ENCODE data around the gene AMH.

Gene AMH

DNA sequence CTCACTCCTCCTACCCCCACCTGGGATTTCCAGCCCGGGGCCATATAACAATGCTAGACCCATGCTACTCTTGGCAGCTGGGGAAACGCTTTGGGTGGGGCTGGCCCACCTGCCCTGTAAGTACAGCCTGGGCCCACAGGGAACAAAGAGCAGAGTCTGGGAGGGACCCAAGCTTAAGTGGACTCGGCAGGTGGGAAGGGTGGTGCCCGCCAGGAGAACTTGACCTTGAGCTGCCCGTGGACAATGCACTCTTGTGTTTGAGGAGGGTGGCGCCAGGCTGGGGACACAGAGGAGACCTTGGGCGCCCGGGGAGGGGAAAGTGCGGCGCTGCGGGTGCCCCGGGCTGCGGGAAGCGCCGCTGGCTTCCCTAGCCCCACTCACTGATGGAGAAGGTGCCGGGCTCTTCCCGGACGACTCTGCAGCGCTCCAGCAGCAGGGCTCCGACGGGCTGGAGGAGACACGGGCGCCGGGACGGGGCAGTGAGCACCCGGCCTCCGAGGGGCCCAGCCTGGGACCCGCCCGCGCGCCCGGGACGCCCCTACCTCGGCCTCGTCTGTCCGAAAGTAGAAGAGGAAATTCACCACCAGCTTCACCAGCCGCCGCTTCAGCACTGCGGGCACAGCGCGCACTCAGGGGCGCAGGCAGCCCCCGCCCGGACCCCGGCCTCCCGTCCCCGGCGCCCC is 13.6 kb upstream of the AMH start:
- peak; percentile 49 for DNase-seq (ENCODE audit: low spot score)

- DNase-seq (ENCODE audit: low spot score): no peak
Measured at GRCh38 chr19:2236064-2236313, 13.1 kb upstream of the AMH start.

GRCh38 chr19:2236314-2237050 is 12.6 kb upstream of the AMH start, which contains the start of the genes PLEKHJ1 and SF3A2:
TSS of gene PLEKHJ1 (minus strand) at chr19:2236329. CDS start at chr19:2236248, 81 bp downstream.
TSS of gene SF3A2 (plus strand) at chr19:2236824. CDS start at chr19:2243419, 6,595 bp downstream.
- peak; percentile 98 for DNase-seq (ENCODE audit: low spot score)

GRCh38 chr19:2237051-2237868 is 11.9 kb upstream of the AMH start:
- DNase-seq (ENCODE audit: low spot score): no peak

GRCh38 chr19:2237869-2238153 is 11.3 kb upstream of the AMH start:
- DNase-seq (ENCODE audit: low spot score): no peak

DNA sequence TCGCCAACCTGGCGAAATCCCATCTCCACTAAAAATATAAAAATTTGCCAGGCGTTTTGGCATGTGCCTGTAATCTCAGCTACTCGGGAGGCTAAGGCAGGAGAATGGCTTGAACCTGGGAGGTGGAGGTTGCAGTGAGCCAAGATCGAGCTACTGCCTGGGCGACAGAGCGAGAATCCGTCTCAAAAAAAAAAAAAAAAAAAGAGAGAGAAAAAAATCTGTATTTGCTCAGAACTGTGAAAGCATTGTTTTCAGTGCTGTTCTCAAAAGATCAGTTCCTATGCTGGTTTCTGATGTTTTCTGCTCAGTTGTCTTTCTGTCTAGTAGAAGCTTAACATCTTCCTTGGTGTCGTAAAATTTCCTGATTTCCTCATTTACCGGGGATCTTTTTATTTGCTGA is 9.9 kb upstream of the AMH start:
- peak; percentile 30 for DNase-seq (ENCODE audit: low spot score)

- peak; percentile 16 for DNase-seq (ENCODE audit: low spot score)
Measured at GRCh38 chr19:2239771-2240770, 9.1 kb upstream of the AMH start.

- no peak for DNase-seq (ENCODE audit: low spot score)
Measured at GRCh38 chr19:2240881-2241760, 8.0 kb upstream of the AMH start.

- no peak for DNase-seq (ENCODE audit: low spot score)
Measured at GRCh38 chr19:2242092-2242537, 7.0 kb upstream of the AMH start.

GRCh38 chr19:2242816-2243215 is 6.3 kb upstream of the AMH start:
- no peak for DNase-seq (ENCODE audit: low spot score)

DNA sequence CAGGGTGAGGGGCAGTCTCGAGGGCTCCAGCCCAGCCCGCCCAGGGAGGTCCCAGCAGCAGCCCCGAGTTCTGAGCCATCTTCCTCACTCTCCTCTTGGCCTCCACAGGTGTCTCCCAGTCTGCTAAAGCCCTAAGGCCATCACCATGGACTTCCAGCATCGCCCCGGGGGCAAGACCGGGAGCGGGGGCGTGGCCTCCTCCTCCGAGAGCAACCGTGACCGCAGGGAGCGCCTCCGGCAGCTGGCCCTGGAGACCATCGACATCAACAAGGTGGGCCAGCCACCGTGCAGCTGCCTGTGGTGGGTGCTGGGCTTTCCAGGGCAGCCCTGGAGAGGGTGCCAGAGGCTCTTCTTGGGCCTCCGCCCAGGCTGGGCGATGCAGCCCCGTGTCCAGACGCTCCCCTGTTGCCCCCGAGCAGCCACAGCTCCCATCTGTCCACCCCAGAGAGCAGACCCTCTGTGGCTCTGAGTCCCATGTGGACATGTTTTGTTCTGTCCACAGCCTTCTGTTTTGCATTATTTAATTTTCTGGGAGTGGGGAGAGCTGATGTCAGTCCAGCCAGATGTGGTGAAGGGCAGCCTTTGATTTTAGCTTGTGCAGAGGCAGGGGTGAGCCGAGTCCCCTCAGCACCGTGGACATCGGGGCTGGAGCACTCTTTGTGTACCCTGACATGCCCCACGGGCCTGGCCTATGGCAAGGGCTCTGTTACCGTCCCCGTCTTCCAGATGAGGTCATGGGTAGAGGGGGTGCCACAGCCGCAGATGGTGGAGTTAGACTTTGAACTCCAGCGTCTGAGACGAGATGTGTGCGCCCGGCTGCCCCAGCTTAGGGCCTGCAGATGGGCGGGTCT is 5.6 kb upstream of the AMH start:
- DNase-seq (ENCODE audit: low spot score): no peak

- DNase-seq (ENCODE audit: low spot score): no peak
Measured at GRCh38 chr19:2244125-2244411, 5.1 kb upstream of the AMH start.

GRCh38 chr19:2244486-2244885 is 4.6 kb upstream of the AMH start:
- DNase-seq (ENCODE audit: low spot score): no peak

DNA sequence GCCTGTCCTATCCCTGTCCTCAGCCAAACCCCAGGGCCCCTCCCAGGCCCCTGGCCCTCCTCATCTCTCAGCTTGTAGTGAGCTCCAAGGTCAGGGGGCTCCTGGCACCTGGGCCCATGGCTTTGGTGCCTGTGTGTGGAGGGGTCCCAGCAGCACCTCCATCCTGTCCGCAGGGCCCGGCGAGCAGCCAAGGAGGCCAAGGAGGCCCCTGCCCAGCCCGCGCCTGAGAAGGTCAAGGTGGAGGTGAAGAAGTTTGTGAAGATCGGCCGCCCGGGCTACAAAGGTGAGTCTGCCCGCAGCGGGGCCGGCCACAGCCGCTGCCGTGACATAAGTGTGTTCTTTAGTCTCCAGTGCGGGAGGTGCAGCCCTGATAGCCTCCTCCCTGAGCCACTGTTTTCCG is 3.9 kb upstream of the AMH start:
- DNase-seq (ENCODE audit: low spot score): no peak

GRCh38 chr19:2246014-2246620 is 3.0 kb upstream of the AMH start:
- no peak for DNase-seq (ENCODE audit: low spot score)

- DNase-seq (ENCODE audit: low spot score): no peak
Measured at GRCh38 chr19:2246801-2247361, 2.2 kb upstream of the AMH start.

DNA sequence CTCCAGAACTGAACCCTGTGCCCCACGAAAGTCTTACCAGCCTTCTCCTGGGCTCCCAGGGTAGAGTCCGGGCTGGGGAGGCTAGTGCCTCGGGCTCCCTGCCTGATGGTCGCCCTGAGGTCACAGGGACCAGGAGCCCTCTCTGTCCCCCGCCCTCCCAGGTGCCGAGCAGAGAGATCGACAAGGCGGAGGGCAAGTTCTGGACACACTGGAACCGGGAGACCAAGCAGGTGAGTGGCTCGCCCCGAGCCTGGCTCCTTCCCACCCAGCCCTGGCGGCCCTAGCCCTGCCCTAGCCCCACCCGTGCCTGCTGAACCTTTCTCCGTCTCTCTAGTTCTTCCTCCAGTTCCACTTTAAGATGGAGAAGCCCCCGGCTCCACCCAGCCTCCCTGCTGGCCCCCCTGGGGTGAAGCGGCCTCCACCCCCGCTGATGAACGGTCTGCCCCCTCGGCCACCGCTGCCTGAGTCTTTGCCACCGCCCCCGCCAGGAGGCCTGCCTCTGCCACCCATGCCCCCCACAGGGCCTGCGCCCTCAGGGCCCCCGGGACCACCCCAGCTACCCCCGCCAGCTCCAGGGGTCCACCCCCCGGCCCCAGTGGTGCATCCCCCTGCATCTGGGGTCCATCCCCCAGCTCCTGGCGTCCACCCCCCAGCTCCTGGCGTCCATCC is 1.6 kb upstream of the AMH start:
- no peak for DNase-seq (ENCODE audit: low spot score)

GRCh38 chr19:2248136-2249009 is 750 bp upstream of the AMH start:
- no peak for DNase-seq (ENCODE audit: low spot score)
